Activated CD4-positive, alpha-beta T cell treated with anti-CD3 and anti-CD28 coated beads for 1 hour (primary cell): ENCODE results near the gene RAB7A.

Experiments used
- DNase-seq: peaks from one replicate; pipeline ENCODE4 v3.0.0-alpha.2; 2020

Gene RAB7A

DNA sequence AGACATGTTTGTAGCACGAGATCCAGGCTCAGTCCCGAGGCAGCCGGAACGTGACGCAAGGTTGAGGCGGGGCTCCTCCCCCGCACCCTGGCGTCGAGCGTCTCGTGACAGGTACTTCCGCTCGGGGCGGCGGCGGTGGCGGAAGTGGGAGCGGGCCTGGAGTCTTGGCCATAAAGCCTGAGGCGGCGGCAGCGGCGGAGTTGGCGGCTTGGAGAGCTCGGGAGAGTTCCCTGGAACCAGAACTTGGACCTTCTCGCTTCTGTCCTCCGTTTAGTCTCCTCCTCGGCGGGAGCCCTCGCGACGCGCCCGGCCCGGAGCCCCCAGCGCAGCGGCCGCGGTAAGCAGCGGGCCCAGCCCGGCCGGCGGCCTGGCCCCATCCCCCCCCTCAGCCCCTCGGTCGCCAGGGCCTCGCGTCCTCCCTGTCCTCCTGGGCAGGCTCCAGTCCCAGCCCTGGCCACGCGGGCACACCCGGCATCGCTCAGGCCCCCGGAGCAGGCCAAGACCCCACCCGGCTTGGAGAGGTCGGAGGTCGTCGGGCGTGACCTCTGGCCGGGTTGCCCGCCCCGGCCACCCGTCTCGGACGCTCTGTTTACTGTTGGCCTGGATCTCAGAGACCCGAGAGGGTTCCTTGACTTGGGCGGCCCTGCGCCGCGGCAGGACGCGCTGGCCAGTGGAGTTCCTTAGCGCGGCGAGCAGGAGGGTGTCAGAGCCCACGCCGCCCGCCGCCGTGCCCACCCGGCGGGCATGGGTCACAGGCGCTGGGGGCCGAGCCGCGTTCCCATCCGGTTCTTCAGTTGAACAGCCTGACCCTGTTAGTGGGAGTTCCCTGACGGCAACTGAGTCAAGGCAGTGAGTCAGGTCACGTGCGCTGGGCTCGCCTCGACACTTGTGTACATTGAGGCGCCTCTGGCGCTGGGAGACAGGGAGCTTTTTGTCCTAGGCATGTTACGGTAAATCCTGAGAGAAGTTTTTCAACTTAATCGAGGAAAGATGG is at the start of gene RAB7A:
Gene RAB7A, plus strand, starts transcription at position 161 of the 994 bp plus-strand sequence. CDS start 69,185 bp downstream, outside the sequence.
- peak; percentile 97 for DNase-seq

DNA sequence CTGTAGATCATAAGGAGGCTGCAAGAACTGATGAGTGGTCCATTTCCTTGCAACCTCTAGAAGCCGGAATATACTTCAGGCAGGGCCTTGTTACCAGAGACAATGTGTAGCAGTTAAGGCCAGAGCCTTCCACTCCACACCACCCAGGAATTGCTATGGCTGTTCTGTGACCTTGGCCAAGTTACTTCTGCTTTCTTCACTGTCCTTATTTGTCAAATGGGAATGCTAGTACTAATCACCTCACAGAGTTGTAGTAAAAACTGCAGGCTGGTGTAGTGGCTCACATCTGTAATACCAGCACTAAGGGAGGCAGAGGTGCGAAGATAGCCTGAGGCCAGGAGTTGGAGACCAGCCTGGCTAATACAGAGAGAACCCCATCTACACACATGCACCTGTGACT is 46.6 kb upstream of the RAB7A start:
- no peak for DNase-seq

DNA sequence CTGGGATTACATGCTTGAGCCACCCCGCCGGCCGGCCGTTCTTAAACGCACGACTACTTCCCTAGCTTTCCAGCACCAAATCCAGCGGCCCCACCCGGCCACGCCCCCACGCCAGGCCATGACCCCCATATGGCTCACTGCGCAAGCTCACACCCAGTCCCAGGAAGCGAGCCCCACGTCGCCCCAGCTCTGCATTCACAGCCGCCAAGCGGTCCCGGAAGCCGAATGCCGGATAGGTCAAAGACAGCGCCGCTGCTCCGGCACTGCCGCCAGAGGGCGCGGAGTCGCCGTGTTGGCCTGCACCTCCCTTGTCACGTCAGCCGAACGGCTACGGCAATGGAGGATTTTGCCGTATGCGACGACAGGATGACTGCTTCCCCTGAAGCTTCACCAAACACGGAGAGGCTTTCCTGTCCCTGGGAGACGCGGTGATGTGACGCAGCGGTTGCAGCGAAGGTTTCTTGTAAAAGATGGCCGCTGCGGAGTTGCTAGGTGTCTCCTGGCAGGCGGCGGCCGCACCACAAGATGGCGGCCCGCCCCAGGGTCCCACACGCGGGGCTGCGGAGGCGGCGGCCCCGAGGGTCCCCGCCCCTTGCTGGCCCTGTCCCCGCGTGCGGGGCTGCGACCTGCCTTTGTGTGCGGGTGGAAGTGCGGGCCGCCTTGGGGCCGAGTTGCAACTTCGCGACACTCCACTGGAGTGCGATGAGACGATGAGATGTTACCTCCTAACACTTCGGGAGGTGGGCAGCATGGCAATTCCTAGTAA is 45.2 kb upstream of the RAB7A start:
- peak; percentile 95 for DNase-seq

DNA sequence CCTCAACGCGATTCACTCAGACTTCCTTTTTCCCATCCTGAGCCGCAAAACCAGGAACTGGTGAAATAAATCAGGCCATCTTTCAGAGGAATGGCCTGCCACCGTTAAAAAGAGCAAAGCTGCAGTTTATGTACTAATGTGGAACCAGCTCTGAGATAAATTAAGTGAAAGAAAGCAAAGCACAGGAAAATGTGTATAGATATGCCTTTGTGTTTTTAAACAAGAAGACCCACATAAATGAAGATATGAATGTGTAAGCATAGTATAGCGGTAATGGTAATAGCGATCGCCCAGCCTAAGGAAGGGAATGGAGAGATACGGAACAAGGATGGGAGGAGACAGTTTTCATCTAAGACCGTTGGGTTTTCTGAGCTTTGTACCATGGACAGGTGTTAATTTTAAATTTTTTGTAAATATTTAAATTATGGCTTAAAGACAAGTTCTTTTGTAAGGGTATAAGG is 44.6 kb upstream of the RAB7A start:
- no peak for DNase-seq

DNA sequence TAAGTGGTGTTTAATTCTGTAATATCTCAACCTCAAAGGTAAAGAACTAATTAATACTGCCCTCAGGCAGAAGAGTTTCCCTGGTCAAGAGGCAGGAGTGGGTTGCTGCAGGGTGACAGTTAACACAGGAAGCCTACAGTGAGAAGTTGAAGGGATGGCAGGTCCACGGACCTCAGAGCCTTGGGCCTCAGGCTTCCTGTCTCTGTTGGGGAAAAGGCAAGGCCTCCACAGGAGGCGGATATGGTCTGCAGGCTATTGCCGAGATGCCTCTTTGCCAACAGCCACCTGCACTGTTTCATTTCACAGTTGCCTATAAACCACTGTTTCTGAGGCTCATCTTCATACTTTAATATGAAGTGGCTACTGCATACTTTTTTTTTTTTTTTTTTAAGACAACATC is 42.0 kb upstream of the RAB7A start:
- DNase-seq = no peak

DNA sequence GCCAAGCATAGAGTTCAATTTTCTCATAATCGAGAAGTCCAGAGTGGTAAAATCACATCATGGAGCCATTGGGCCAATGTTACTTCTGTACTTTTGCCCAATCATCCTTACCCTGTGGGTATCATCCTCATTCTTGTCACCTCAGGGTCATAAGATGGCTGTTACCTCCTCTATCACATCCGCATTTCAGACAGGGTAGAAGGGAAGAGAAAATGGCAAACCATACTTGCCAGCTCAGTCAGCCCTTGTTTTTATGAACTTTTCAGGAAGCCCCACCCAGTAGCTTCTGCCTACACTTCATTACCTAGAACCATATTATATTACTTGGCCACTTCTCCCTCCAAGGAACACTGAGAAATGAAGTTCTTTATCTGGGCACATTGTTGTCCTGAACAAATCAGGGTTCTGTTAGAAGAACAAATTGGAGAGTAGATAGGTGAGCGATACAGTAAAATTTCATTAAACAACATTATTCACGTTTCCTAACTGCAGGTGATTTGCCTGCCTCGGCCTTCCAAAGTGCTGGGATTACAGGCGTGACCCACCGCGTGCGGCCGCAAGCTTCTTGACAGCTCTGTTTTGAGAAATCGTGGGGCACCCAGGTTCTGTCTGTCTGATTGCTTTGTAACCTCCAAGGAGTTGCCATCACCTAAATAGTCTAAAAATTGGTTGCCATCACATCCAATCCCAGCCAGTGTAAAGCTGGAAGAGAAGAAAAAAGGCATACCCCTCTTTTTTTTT is 40.8 kb upstream of the RAB7A start:
- DNase-seq = no peak

DNA sequence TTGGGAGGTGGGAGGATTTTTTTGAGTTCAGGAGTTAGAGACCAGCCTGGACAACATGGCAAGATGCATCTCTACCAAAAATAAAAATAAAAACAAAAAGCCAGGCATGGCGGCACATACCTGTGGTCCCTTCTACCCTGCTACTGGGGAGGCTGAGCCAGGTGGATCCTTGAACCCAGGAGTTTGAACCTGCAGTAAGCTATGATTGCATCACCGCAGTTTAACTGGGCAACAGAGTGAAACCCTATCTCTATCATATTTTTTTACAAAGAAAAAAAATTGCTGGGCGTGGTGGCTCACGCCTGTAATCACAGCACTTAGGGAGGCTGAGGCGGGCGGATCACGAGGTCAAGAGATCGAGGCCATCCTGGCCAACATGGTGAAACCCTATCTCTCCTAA is 39.5 kb upstream of the RAB7A start:
- DNase-seq = no peak

DNA sequence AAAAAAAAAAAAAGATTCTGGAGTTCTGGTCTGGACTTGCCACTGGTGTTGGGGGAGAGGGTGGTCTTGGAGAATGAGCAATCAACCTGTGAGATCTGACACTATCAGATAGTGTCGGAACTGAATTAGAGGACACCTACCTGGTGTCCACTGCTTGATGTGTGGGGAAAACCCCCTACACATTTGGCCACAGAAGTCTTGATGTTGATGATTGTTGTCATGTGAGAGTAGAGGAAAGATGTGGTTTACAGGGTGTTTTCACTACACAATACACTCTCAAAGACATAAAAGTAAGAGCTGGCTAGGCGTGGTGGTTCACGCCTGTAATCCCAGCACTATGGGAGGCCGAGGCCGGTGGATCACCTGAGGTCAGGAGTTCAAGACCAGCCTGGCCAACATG is 36.9 kb upstream of the RAB7A start:
- DNase-seq = no peak

DNA sequence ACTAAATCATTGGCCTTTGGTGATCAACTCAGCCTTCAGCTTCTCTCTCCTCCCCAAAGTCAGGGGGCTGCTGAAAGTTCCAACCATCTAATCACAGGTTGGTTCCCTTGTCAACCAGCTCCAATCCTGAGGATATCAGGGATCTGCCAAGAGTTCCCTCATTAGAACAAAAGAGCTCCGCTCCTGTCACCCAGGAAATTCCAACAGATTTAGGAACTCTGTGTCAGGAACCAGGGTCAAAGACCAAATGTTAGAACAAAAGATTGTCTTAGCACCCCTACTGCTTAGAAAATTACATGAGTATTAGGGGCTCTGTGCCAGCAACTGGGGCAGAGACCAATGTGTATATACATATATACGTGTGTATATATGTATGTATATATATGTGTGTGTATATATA is 32.3 kb upstream of the RAB7A start:
- DNase-seq = no peak

DNA sequence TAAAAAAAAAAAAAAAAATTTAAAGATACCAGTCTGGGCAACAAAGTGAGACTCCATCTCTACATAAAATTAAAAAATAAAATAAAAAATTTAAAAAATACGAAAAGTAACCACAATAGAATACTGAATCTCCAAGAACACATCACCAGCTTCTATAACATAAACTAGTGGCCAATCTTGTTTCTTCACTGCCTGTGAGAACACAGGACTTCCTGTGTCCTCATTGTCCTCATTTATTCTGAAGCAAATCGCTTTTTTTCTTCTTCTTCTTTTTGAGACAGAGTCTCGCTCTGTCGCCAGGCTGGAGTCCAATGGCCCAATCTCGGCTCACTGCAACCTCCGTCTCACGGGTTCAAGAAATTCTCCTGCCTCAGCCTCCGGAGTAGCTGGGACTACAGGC is 28.6 kb upstream of the RAB7A start:
- no peak for DNase-seq

DNA sequence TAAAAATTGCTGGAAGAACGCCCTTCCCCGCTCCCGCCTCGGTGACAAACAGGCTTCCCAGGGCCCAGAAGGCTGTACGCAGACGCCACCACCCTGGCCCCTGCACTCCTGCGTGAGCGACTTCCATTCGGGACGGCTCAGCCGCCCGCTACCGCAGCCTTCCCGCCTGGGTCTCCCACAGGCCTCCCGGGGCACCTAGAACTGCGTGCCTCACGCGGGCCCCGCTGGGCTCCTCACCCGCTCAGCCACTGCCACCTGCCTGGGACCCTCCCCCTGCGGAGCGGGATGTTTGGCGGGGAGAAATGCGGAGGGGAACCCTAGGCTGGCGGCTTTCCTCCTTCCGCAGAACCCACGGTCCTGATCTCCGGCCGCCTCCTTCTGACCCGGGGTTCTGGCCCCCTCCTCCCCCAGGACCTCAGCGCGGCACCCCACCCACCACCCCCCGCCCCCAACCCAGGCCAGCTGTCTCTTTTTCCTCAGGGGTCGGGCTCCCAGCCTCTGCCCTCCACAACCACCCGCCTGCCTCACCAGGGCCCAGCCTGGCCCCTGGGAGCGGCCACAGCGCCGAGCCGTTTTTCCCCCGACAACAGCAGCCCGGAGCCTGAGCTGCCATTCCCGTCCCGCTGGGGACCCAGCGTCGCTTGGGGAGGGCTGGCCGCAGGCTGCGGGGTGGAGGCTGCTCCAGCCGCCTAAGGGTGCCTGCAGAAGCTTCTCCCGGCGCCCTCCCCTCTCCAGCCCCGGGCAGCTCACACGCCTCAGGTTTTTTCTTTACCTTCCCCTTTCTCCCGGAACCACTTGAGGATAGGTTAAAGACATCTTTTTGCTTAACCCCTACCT is 27.6 kb upstream of the RAB7A start:
- no peak for DNase-seq

DNA sequence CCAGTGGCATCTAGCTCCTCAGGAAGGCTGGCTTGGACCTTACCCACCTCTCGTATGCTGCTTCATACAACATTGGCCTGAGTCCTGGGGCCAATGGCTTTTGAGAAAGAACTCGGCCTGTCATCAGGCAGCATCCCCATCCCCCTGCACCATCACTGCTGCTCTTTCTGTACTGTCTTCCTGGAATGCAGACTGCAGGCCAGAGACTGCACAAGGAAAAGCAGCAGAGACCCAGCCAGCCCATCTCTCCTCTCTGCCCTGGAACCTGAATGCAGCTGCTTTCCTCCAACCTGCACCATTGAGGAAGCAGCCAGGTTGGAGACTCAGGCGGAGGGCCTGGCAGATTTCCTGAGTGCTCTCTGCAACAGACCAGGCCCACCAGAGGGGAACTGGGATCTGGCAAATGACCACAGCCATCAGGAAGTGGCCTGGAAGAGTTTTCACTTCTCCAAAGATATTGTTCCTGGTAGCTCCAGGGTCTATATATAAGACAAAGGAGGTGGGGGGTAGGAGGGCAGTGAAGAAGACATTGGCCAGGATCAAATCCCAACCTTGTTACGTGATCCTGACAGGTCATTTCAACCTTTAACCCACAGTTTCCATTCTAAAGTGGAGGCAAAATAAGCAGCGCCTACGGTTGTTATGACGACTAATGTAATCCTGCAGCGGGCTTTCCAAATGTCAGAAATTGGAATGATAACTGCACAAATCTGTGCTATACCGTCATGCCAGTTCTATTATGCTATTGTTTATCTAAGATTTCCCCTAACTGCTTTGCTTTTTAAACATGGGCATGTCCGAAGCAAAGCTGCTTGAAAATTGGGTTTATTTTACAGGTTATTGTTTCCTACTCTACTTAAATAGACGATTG is 24.4 kb upstream of the RAB7A start:
- DNase-seq = no peak

DNA sequence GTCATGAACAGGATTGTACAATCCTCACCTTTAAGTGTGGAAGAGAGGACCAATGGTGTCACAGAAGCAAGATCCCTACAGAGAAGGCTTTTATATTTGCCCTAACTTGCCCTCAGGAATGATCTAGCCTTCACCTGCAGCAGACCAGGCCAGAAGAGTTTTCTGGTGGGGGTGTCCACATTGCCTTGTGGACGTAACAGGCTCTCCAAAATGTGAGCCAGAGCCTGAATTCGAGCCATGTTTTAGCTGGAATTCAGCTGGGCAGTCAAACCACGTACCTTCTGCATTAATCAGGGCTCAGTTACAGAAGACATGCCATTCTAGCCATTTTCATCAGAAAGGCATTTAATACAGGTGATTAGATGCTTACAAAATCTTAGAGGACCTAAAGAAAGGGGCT is 23.6 kb upstream of the RAB7A start:
- DNase-seq = no peak

DNA sequence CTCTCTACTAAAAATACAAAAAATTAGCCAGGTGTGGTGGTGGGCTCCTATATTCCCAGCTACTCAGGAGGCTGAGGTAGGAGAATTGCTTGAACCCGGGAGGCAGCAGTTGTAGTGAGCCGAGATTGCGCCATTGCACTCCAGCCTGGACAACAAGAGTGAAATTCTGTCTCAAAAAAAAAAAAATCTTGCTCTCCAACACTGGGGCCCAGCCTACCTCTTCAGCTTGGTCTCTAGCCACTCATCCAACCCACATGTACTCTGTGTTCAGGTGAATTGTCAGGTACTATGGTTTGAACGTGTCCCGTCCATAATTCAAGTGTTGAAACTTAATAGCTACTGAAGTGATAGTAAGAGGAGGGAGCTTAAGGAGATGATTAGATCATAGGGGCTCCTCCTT is 22.4 kb upstream of the RAB7A start:
- no peak for DNase-seq

DNA sequence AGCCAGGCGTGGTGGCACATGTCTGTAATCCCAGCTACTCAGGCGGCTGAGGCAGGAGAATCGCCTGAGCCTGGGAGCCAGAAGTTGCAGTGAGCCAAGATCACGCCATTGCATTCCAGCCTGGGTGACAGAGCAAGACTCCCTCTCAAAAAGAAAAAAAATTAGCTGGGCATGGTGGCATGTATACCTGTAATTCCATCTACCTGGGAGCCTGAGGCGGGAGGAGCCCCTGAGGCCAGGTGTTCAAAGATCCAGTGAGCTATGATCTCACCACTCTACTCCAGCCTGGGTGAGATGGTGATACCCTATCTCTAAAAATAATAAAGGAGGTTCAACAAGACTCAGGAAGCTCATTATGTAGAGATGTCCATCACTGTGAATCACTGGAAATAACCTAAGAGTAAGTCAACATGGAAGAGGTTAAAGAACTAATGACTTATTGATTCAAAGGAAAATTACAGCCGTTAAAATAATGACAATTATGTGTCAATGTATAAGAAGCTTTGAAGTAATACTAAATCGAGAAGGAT is 19.8 kb upstream of the RAB7A start:
- no peak for DNase-seq

DNA sequence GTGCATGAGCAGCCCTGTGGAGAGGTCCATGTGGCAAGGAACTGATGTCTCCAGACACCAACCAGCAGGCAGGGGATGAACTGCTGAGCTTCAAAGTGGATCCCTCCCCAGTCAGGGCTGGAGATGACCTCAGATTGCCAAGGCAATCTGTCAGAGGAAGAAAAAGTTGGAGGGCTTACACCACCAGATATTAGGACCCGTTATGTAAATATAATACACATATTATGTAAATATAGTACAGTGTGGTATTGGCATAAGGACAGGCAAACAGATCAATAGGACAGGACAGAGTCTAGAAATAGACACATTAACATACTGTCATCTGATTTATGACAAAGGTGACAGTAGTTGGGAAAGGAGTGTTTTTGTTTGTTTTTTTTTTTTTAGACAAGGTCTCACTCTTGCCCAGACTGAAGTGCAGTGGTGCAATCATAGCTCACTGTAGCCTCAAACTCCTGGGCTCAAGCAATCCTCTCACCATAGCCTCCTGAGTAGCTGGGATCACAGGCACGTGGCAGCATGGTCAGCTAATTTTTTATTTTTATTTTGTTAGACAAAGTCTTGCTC is 18.0 kb upstream of the RAB7A start:
- no peak for DNase-seq

DNA sequence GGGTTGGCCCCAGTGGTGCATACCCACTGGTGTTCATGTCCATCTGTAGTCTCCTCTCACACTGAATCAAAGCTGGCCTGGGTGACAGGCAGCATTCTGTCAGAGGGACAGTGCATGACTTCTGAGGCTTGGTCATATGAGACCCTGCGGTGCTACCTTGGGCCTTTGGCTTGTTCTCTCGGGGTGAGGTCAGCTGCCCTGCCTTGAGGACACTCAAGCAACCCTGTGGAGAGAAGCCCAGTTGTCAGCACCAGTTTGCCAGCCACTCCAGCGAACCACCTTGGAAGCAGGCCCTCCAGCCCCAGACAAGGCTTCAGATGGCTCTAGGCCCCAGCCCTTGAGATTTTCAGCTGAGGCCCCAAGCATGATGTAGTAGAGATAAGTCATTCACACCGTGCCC is 16.9 kb upstream of the RAB7A start:
- DNase-seq = no peak

DNA sequence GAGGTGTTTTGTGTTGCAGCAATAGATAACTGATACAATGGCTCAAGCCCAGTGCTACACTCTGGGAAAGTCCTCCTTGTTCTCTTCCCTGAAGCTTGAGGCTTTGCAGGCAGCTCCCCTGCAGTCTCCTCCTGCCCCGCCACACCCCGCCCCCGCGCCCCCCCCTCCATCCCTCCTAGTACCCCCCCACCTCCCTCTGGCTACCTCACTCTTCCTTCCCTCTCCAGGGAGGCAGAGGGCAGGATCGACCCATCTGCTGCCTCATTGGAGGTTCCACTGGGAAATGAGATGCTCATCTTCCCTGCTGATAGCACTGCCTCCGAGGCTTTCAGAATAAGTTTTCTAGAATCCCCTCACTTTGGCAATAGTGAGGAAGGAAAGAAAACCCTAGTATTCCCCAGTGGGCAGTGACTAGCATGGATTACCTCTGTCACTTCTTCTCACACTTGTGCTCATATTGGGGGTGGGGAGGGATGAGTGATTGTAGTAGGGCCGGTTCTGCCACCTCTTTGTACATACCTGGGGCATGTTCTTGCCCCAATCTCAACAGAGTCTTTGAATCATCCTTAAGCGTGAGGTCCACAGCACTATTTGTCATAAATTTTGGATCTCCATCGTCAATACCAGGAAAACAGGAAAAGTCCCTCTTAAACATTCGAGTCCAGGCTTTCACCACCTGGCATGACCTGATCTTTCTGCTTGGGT is 16.3 kb upstream of the RAB7A start:
- no peak for DNase-seq

DNA sequence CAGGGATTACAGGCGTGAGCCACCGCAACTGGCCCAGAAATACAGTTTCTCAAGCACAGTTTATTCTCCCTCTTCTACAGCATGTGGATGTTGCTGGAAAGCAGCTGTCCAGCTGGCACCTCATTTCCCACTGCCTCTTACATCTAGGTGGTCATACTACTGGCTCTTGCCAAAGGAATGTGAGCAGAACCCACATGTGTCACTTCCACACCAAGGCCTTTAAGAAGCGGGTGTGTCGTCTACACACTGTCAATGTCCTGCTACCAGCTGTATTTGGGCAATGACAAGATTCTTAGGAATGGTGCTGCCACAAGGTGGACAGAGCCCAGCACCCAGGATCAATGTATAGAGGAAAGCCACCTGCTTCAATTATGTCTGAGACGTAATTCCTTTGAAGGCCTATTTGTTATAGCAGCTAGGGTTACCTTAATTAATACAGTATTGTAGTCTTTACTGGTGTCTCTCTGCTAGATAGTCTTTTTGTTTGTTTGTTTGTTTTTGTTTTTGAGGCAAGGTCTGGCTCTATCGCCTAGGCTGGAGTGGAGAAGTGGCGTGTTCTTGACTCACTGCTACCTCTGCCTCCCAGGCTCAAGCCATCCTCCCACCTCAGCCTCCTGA is 15.1 kb upstream of the RAB7A start:
- DNase-seq = no peak
